HFFc6 (cell line): ENCODE results near the gene SMIM17. TPM values are rescaled to one million over a fixed set of nuclear protein-coding genes. Genes with fewer than 3 reads are reported as not detected.

Source experiments
- DNase-seq: peaks from one replicate; pipeline ENCODE4 v3.0.0-alpha.2; 2018
- H3K27ac Mint-ChIP-seq: 2 replicates; pipeline ENCODE4 v1.8.0; 2020; ENCODE audit warnings: mild to moderate bottlenecking, mixed read lengths
- H3K27me3 Mint-ChIP-seq: 2 replicates; pipeline ENCODE4 v1.8.0; 2021; ENCODE audit warnings: mild to moderate bottlenecking, moderate library complexity, mixed read lengths; ENCODE audit not compliant: insufficient read depth
- H3K36me3 Mint-ChIP-seq: 2 replicates; pipeline ENCODE4 v1.8.0; 2021; ENCODE audit warnings: low read depth, mixed read lengths
- H3K4me1 Mint-ChIP-seq: 2 replicates; pipeline ENCODE4 v1.8.0; 2020; ENCODE audit warnings: low read depth, mixed read lengths
- H3K4me3 Mint-ChIP-seq: 2 replicates; pipeline ENCODE4 v1.8.0; 2020; ENCODE audit warnings: mild to moderate bottlenecking, moderate library complexity, mixed read lengths
- H3K9me3 Mint-ChIP-seq: 2 replicates; pipeline ENCODE4 v1.8.0; 2020; ENCODE audit warnings: mild to moderate bottlenecking, mixed read lengths
- CTCF ChIP-seq: fragments of 200-600 bp; sonication (generic); IDR thresholded peaks from 2 replicates; pipeline ENCODE4 v1.5.0; 2021; ENCODE audit warnings: antibody characterized with exemption, mild to moderate bottlenecking
- total RNA-seq, 6 experiments: library from RNA; stranded (reverse); fragmentation: NEBNext Ultra II Directional; extraction: Animal tissue kit (Norgen Biotek cat#: 25700); gene quantifications; 2 replicates in 1 of 6; 3 replicates in 5 of 6; pipeline ENCODE4 v1.2.3, GENCODE V29; 2021

The SMIM17 gene
- total RNA-seq, 6 experiments from 2014 or later, result 0.21 TPM; not detected in 4

- DNase-seq, result no peak
- Mint-ChIP-seq H3K27ac (no peak overlapping the region), H3K4me1 (no peaks in the 10 kb centered on the region), H3K27me3 (peaks cover 1% of the 10 kb centered on the region), H3K9me3 (peaks cover 65% of the 10 kb centered on the region), H3K4me3 (no peak overlapping the region), H3K36me3 (peaks cover 5% of the 10 kb centered on the region; the same call in 1 of the 2 replicates)
- peak; percentile 37; the same call in 1 of the 2 replicates for TF ChIP-seq CTCF
Measured at GRCh38 chr19:56689198-56689597, 46.2 kb downstream of the SMIM17 start.

- H3K27ac Mint-ChIP-seq, result no peak overlapping the region
- TF ChIP-seq CTCF, result no peak
- peaks cover 51% of the 10 kb centered on the region for H3K9me3 Mint-ChIP-seq
- DNase-seq, result no peak
- no peak overlapping the region for H3K4me3 Mint-ChIP-seq
- H3K36me3 Mint-ChIP-seq, result no peaks in the 10 kb centered on the region
- no peaks in the 10 kb centered on the region for H3K4me1 Mint-ChIP-seq
- peaks cover 1% of the 10 kb centered on the region; the same call in 1 of the 2 replicates for H3K27me3 Mint-ChIP-seq
Measured at GRCh38 chr19:56690670-56691069, 47.7 kb downstream of the SMIM17 start.

DNA sequence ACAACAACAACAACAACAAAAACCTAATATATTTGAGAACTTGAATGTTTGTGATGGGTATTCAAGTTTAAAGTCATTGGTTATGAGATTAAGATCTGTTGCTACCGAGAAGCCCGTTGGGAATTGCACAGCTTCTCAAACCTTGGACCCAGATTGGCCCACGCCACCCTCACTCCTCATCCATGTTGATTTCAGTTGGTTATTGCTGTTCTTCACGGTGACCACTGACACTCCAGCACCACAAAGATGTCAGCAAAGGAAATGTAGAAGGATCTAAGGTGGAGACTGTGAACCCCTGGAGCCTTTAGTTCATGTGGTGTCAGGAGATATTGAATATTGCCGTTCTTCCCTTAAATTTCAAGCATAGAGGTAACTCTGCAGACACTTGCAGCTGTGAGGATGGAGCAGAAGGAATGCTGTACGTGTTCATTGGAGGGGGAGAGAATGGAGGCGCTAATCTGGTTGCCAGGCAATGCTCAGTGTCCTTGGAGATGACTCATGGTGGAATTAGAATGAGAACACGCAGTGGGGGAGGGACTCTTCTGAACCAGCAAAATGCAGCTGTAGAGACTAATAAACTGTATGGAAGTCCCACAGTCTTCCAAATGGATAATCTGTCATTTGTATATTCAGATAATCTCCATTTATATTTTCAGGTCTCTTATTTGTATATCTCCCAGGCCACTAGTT is 49.4 kb downstream of the SMIM17 start:
- Mint-ChIP-seq H3K27ac (no peak overlapping the region), H3K4me1 (no peaks in the 10 kb centered on the region), H3K27me3 (no peaks in the 10 kb centered on the region), H3K36me3 (no peaks in the 10 kb centered on the region), H3K4me3 (no peak overlapping the region), H3K9me3 (peaks cover 36% of the 10 kb centered on the region)
- no peak for DNase-seq
- TF ChIP-seq CTCF, result no peak

- TF ChIP-seq CTCF, result no peak
- Mint-ChIP-seq H3K27ac (no peak overlapping the region), H3K36me3 (peaks cover 3% of the 10 kb centered on the region), H3K9me3 (peaks cover 58% of the 10 kb centered on the region), H3K27me3 (no peaks in the 10 kb centered on the region), H3K4me1 (no peaks in the 10 kb centered on the region), H3K4me3 (no peak overlapping the region)
- DNase-seq, result no peak
Measured at GRCh38 chr19:56699552-56699951, 56.6 kb downstream of the SMIM17 start.

GRCh38 chr19:56701895-56702294 is 58.9 kb downstream of the SMIM17 start:
- Mint-ChIP-seq H3K4me3 (no peak overlapping the region), H3K27me3 (no peaks in the 10 kb centered on the region), H3K9me3 (peaks cover 69% of the 10 kb centered on the region), H3K4me1 (no peaks in the 10 kb centered on the region), H3K27ac (no peak overlapping the region), H3K36me3 (peaks cover 3% of the 10 kb centered on the region)
- no peak for DNase-seq
- no peak for TF ChIP-seq CTCF
